ENCODE results near the gene LHFPL2.

- no peak for TF ChIP-seq GATA3 (IDR thresholded peaks at IDR 0.05; ENCODE audit: low read depth, low read length)
- no peak for TF ChIP-seq GATA2 (IDR thresholded peaks at IDR 0.05; ENCODE audit: low read depth, low read length)
These were observed 121.3 kb downstream of the LHFPL2 start for GRCh38 chr5:78527054-78527859.

All from SH-SY5Y (cell line).